DND-41 (cell line): ENCODE data around the gene PGRMC2.

Experiments
- ATAC-seq: fragments of 200-7000 bp; cut with Tn5 transposase; 3 replicates; pipeline ENCODE4 v1.9.1; 2021; ENCODE audit warnings: low read depth; ENCODE audit not compliant: insufficient read depth
- DNase-seq: peaks from one replicate; pipeline ENCODE4 v3.0.0-alpha.2; 2020
- H2AFZ ChIP-seq: 2 replicates; pipeline ENCODE4 v1.6.0; 2012; ENCODE audit warnings: low read depth, low read length
- H3K27ac ChIP-seq: 2 replicates; pipeline ENCODE4 v1.5.1; 2012; ENCODE audit warnings: low read length, inconsistent platforms
- H3K27me3 ChIP-seq: fragments of 200-600 bp; sonication (generic); 2 replicates; pipeline ENCODE4 v1.6.0; 2012; ENCODE audit warnings: low read length, mild to moderate bottlenecking, inconsistent platforms; ENCODE audit not compliant: insufficient read depth, poor library complexity
- H3K36me3 ChIP-seq: 2 replicates; pipeline ENCODE4 v1.5.1; 2012; ENCODE audit warnings: low read length, inconsistent platforms; ENCODE audit not compliant: insufficient read depth
- H3K4me1 ChIP-seq: 2 replicates; pipeline ENCODE4 v1.5.1; 2012; ENCODE audit warnings: mild to moderate bottlenecking, low read length; ENCODE audit not compliant: insufficient read depth
- H3K4me2 ChIP-seq: 2 replicates; pipeline ENCODE4 v1.6.0; 2012; ENCODE audit warnings: mild to moderate bottlenecking, moderate library complexity, low read length, inconsistent platforms; ENCODE audit not compliant: insufficient read depth
- H3K4me3 ChIP-seq, 2 experiments: fragments of 200-600 bp in 1 of 2; shearing (Covaris generic) in 1 of 2; 2 replicates each; pipeline ENCODE4 v1.5.1; 2012 to 2016; ENCODE audit warnings: inconsistent platforms in 2 of 2, low read length in 2 of 2, mild to moderate bottlenecking in 2 of 2, low read depth in 1 of 2, moderate library complexity in 1 of 2
- H3K79me2 ChIP-seq: 2 replicates; pipeline ENCODE4 v1.6.0; 2012; ENCODE audit warnings: low read length, inconsistent platforms; ENCODE audit not compliant: insufficient read depth
- H3K9ac ChIP-seq: 2 replicates; pipeline ENCODE4 v1.6.0; 2012; ENCODE audit warnings: low read depth, mild to moderate bottlenecking, inconsistent platforms, low read length, moderate library complexity
- H3K9me3 ChIP-seq: 2 replicates; pipeline ENCODE4 v1.5.1; 2012; ENCODE audit warnings: low read length, moderate library complexity, mild to moderate bottlenecking, inconsistent platforms; ENCODE audit not compliant: insufficient read depth, severe bottlenecking
- H4K20me1 ChIP-seq: 2 replicates; pipeline ENCODE4 v1.6.0; 2012; ENCODE audit warnings: low read length; ENCODE audit not compliant: insufficient read depth
- EZH2 ChIP-seq: IDR thresholded peaks from 3 replicates; pipeline ENCODE4 v1.6.1; 2012; ENCODE audit warnings: borderline replicate concordance, low read depth, mild to moderate bottlenecking, moderate library complexity, low read length, inconsistent platforms; ENCODE audit not compliant: severe bottlenecking
- TF ChIP-seq, protein P1 (sequence below): IDR thresholded peaks from 2 replicates; pipeline ENCODE4 v1.5.1; 2012; ENCODE audit warnings: borderline replicate concordance, low read length, moderate library complexity, mild to moderate bottlenecking; ENCODE audit not compliant: poor library complexity, severe bottlenecking; ENCODE audit errors: extremely low read depth

PGRMC2 gene

DNA sequence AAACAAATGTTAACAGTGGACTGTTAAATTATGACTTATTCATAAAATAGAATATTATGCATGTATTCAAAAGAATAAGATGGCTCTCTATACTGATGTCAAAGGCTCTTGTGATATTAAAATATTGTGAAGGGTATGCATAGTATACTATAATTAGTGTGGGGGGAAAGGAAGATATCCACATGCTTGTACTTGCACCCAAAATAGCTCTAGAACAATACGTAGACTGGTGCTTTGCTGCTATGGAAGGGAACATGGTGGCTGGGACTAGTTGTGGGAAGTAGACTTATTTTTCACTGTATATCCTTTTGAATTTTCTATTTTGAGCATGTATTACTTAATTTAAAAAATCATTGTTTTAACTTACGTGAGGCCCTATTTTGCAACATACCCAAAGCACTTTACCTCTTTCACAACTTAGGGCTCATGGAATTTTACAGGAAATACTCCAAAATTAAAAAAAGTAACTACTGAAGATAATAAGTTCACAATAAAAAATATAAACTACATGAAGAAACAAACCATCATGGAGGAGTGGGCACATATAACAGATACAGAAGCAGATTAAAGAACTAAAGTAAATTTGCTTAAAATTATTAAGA is 7.9 kb downstream of the PGRMC2 start:
- Histone ChIP-seq H3K4me3 (no peak overlapping the region), H3K36me3 (peaks cover 37% of the 10 kb centered on the region), H2AFZ (no peak overlapping the region), H3K27me3 (no peaks in the 10 kb centered on the region), H4K20me1 (peaks cover 8% of the 10 kb centered on the region; the same call in 1 of the 2 replicates), H3K27ac (no peak overlapping the region), H3K79me2 (peaks cover 100% of the 10 kb centered on the region), H3K9me3 (no peaks in the 10 kb centered on the region), H3K9ac (no peak overlapping the region), H3K4me2 (no peak overlapping the region), H3K4me1 (peaks cover 6% of the 10 kb centered on the region; the same call in 1 of the 2 replicates)
- DNase-seq (no peak), ATAC-seq (no peak)
- no peak for TF ChIP-seq EZH2
- TF ChIP-seq, protein P1, sequence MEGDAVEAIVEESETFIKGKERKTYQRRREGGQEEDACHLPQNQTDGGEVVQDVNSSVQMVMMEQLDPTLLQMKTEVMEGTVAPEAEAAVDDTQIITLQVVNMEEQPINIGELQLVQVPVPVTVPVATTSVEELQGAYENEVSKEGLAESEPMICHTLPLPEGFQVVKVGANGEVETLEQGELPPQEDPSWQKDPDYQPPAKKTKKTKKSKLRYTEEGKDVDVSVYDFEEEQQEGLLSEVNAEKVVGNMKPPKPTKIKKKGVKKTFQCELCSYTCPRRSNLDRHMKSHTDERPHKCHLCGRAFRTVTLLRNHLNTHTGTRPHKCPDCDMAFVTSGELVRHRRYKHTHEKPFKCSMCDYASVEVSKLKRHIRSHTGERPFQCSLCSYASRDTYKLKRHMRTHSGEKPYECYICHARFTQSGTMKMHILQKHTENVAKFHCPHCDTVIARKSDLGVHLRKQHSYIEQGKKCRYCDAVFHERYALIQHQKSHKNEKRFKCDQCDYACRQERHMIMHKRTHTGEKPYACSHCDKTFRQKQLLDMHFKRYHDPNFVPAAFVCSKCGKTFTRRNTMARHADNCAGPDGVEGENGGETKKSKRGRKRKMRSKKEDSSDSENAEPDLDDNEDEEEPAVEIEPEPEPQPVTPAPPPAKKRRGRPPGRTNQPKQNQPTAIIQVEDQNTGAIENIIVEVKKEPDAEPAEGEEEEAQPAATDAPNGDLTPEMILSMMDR, result no peak

DNA sequence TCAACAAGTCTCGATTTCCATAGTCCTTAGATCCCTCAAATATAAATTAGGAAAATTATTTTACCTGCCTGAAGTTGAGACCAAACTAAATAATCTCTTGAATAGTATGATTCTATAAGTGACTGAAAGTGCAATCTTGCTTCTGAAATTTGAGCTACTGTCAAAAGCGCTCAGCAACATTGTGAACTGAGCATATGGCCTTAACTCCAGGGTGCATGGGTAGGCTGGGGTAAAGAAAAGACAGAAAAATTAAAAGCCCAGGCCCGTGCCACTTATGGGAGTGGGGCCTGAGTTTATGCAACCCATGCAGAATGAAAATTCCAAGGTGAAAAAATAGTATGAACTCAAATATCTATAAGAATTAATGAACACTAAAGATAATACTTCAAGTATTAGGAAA is 9.8 kb downstream of the PGRMC2 start:
- TF ChIP-seq EZH2, result no peak
- TF ChIP-seq, protein P1, result no peak
- ATAC-seq (no peak), DNase-seq (no peak)
- Histone ChIP-seq H3K4me3 (no peak overlapping the region), H3K79me2 (peaks cover 89% of the 10 kb centered on the region), H3K4me1 (no peaks in the 10 kb centered on the region), H2AFZ (no peak overlapping the region), H3K27me3 (no peaks in the 10 kb centered on the region), H4K20me1 (peaks cover 8% of the 10 kb centered on the region; the same call in 1 of the 2 replicates), H3K36me3 (peaks cover 33% of the 10 kb centered on the region), H3K4me2 (no peak overlapping the region), H3K9me3 (no peaks in the 10 kb centered on the region), H3K27ac (no peak overlapping the region), H3K9ac (no peak overlapping the region)

DNA sequence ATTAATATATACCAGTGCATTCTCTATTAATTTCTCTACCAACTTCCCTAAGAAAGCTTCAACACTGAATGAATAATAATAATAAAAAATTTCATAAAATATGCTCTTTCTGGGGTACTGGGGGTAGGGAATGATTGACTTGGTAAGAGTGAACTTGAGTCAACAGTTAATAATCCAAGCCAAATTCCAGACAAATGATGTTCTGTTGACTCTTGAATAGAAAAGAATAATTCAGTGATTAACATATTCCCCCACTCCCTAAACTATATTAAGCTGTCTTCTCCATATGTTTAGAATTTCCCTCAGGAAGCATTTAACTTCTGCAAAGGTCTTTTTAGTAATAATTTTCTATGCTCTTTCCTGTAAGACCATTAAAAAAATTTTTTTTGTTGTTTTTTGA is 12.3 kb downstream of the PGRMC2 start:
- H3K9ac ChIP-seq, result no peak overlapping the region
- ATAC-seq (no peak), DNase-seq (no peak)
- H3K27ac ChIP-seq, result no peak overlapping the region
- peaks cover 8% of the 10 kb centered on the region; the same call in 1 of the 2 replicates for H4K20me1 ChIP-seq
- no peak overlapping the region for H2AFZ ChIP-seq
- H3K79me2 ChIP-seq, result peaks cover 64% of the 10 kb centered on the region
- H3K4me2 ChIP-seq, result no peak overlapping the region
- H3K27me3 ChIP-seq, result no peaks in the 10 kb centered on the region
- TF ChIP-seq, protein P1, result no peak
- TF ChIP-seq EZH2, result no peak
- H3K4me3 ChIP-seq, result no peak overlapping the region
- peaks cover 57% of the 10 kb centered on the region for H3K36me3 ChIP-seq
- no peaks in the 10 kb centered on the region for H3K4me1 ChIP-seq
- H3K9me3 ChIP-seq, result no peaks in the 10 kb centered on the region

GRCh38 chr4:128271551-128271950 is 16.1 kb downstream of the PGRMC2 start:
- Histone ChIP-seq H3K27ac (no peak overlapping the region), H3K36me3 (peaks cover 37% of the 10 kb centered on the region), H3K27me3 (no peaks in the 10 kb centered on the region), H3K9me3 (no peaks in the 10 kb centered on the region), H3K4me1 (no peaks in the 10 kb centered on the region), H3K9ac (no peak overlapping the region), H4K20me1 (no peaks in the 10 kb centered on the region), H3K4me3 (no peak overlapping the region), H3K4me2 (no peak overlapping the region), H3K79me2 (peaks cover 26% of the 10 kb centered on the region), H2AFZ (no peak overlapping the region)
- ATAC-seq (no peak), DNase-seq (no peak)
- no peak for TF ChIP-seq EZH2
- TF ChIP-seq, protein P1, result no peak
